GM21737 (cell line): Measurements from ENCODE around the gene DSP.

Source experiments
- ATAC-seq: cut with Tn5 transposase; IDR thresholded peaks from one replicate; pipeline ENCODE4 v1.9.1; 2021; ENCODE audit warnings: mild to moderate bottlenecking, moderate library complexity; ENCODE audit not compliant: unreplicated experiment

DSP gene

DNA sequence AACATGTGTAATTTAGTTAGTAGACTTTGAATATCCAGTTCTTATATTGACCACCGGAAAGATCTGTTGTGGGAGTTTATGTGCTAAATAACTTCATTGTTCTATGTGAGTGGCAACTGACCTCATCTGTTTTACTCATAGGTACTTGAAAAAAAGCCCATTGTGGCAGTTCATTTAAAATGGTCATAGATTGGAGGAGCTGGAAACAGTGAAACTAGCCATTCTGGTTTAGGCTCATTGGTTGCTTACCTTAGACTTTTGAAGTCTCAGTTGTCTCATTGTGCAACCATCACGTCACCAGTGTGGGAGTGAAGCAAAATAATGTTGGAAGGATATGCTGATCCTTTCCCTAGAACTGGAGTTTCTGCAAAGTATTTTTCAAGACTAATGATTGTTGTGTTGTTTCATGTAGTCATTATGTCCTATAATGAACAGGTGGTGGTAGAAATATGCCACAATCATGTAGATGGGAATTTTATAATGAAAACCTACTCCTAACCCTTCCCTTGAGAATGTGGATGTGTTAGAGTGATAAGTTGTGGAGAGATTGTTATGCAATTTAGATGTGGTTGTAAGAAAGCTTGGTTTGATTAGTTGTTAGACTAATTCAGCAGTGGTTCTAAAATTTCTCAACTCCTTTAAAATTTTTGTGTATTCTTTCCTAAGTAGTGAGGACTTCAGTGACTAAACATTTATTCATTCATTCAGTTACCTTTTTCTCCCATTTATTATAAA, 18.3 kb downstream of the DSP start:
- no peak for ATAC-seq

DNA sequence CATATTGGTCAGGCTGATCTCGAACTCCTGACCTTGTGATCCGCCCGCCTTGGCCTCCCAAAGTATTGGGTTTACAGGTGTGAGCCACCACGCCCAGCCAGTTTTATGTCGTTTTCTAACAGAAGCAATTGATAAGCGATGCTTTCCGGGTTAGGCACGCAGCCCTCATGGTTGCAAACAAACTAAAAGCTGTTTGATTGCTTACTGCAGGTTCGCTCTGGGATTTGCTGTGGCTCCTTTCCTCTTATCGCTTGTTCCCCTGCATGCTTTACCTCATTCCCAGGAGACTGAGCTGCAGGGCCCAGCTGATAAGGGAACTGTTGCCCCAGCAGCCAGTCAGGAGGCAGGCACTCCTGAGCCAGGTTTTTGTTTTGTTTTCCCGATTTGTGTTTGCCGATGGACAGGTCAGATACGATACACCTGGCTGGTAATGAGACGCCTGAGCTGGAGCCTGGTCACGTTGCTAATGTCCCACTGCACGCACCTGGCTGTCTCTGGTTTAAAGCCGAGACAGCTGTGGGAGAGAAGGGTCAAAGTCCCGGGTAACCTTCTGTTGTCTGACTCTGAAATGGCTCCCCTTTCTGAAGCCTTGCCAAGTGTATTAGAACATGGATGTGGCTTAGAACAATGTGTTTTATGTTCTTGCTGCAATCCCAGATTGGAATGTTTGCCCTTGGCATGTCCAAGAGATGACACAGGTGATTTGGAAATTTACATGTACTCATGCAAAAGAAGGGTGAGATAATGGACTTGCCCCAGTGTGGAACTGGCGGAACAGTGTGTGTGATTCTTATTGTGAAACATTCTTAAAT, 19.9 kb downstream of the DSP start:
- no peak for ATAC-seq

DNA sequence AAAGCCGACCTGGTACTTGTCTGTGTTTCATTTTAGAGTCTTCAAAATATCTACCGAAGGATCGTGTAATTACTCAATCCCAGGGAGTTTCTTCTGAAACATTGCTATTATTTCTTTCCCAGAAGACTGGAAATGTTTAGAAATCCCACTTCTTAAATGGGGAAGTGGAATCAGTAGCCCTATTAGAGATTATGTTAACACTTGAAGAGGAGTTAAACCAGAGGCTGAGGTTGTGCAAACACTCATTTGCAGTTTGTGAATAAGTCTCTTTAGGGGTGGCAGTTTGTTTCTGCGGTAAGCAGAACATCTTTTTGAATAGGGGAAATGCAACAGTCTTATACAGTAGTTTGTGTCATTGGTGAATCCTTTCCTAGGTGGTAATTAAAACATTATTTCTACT, 21.3 kb downstream of the DSP start:
- no peak for ATAC-seq

DNA sequence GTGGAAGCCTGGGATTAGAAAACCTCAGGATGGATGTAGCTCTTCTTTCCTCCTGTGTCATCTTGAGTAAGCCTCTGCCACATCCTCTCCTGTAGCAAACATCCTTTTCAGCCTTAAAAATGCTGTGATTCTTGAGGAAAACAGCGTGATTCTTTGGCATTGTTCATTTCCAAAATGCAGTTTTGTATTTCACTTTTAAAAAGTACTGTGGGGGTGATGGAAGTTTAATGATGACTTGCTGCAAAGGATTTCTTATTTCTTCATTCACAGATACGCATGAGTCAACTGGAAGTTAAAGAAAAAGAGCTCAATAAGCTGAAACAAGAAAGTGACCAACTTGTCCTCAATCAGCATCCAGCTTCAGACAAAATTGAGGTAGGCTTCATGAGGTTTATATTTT, 24.6 kb downstream of the DSP start:
- ATAC-seq: no peak

DNA sequence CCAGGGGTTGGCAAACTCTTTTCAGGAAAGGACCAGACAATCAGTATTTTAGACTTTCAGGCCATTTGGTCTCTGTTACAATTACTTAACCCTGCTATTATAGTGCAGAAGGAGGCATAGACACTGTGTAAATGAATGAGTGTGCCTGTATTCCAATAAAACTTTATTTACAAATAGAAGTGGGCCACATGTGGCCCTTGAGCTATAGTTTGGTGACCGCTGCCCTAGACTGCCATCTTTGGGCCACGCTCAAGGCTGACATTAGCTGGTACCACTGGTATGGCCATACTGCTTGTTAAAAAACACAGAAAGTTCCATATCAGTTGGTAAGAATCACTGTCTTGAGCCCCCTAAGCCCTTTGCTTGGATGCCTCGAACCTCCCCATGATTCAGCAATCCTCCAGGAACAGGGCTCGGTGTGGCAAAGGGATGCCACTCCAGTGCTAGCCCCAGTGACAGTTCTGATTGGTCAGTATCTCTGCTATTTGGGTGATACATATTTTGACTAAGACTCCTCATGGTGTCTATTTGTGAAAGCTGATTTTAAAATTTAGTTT, 25.2 kb downstream of the DSP start:
- no peak for ATAC-seq

DNA sequence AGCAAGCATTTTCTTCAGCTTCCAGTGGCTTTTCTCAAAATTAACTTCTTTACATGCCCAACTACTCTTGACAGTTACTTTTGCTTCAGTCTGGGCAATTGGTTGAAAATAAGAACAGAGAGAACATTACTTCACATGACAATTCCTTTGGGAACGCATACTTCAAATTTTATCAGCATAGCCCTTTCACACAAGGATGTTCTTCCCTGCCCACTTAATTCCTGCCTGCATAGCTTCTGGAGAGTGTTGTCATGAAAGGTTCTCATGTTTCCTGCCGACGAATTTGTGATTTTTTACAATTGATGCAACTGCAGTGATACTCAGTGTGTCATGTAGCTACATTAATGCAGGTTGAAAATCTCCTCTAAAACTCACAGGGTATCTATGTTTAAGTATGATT, 26.6 kb downstream of the DSP start:
- ATAC-seq: no peak

DNA sequence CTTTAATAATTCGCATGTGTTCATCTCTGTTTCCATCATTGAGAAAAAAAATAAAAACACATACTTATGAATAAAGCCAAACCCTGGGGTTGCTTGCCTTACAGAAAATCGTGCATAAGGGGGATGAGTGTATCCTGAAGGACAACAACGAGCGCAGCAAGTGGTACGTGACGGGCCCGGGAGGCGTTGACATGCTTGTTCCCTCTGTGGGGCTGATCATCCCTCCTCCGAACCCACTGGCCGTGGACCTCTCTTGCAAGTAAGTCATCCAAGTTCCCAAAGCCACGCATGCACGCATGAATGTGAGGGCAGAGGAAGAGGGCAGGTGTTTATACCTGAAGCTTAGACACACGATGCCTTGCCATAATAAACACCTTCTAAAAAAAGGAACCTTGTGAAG, 27.6 kb downstream of the DSP start:
- no peak for ATAC-seq

DNA sequence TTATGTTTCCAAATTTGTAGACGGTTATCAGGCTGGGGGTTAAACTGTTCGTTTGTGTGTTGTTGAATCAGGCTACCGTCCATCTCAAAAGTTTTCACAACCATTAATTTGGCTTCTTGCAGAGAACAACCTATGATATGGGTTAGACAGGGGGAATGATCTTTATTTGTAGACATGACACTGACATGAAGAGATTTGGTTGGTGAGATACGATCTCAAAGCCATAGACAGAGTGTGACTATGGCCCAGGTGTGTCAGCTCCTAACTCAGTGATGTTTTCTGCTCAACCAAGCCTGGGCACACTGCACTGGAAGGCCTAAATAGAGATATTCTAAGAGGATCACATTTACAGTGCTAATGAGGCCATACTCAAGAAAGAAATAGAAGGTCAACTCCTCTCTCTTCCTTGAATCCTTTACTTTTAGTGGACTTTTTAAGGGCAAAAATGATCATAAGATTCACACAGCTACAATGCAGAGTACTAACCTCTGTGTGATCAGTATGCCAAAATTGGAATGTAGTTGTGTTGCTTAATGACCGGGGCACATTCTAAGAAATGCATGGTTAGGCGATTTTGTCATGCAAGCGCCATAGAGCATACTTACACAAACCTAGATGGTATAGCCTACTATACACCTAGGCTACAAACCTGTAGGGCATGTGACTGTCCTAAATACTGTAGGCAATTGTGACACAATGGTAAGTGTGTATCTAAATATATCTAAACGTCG, 30.9 kb downstream of the DSP start:
- no peak for ATAC-seq

DNA sequence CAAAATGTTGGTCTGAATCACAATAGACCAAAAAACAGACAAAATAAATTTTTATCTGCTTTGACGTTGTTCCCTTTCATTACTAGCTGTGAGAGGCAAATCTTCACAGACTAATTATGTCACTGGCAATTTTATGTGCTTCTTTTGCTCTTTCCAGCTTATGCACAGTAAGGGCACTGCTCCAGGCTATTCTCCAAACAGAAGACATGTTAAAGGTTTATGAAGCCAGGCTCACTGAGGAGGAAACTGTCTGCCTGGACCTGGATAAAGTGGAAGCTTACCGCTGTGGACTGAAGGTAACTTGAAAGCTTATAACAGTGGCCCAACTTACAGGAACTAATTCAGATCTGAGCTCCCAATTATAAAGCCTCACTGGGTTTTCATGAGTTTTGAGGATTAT, 33.0 kb downstream of the DSP start:
- ATAC-seq: no peak

DNA sequence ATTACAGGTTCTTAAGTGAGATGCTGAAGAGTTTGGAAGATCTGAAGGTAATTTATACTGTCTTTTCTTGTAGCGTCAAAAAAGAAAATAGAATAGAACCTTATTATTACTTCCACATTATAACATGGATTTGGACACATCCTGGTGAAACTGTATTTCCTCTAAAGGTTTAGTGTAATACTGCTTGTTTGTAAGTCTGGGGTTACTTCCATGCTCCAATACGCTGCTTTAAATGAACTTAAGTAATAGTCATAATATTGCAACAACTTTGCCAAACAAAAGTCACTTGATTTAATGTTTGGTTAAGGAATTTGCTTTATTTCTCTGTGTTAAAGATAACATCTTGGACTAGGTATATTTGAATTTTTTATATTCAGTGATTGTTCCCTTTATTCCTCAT, 37.0 kb downstream of the DSP start:
- ATAC-seq: no peak

DNA sequence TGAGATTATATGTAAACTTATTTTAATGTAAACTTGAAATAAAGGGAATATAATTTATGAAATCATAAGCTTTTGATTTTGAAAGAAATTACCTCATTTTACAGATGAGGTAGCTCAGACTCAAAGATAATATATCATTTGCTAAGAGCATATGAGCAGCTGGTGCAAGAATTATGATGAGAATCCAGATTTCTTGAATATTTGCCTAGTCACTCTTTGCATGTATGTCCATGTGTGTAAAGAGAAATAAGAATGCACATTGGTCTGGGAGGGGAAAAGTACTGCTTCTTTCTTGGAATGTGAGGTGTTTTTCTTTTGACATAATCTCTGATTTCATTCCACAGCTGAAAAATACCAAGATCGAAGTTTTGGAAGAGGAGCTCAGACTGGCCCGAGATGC, 37.5 kb downstream of the DSP start:
- no peak for ATAC-seq

DNA sequence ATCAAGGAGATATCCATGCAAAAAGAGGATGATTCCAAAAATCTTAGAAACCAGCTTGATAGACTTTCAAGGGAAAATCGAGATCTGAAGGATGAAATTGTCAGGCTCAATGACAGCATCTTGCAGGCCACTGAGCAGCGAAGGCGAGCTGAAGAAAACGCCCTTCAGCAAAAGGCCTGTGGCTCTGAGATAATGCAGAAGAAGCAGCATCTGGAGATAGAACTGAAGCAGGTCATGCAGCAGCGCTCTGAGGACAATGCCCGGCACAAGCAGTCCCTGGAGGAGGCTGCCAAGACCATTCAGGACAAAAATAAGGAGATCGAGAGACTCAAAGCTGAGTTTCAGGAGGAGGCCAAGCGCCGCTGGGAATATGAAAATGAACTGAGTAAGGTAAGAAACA, 38.4 kb downstream of the DSP start:
- no peak for ATAC-seq

DNA sequence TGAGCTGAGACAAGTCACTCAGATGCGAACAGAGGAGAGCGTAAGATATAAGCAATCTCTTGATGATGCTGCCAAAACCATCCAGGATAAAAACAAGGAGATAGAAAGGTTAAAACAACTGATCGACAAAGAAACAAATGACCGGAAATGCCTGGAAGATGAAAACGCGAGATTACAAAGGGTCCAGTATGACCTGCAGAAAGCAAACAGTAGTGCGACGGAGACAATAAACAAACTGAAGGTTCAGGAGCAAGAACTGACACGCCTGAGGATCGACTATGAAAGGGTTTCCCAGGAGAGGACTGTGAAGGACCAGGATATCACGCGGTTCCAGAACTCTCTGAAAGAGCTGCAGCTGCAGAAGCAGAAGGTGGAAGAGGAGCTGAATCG, 39.1 kb downstream of the DSP start:
- no peak for ATAC-seq

DNA sequence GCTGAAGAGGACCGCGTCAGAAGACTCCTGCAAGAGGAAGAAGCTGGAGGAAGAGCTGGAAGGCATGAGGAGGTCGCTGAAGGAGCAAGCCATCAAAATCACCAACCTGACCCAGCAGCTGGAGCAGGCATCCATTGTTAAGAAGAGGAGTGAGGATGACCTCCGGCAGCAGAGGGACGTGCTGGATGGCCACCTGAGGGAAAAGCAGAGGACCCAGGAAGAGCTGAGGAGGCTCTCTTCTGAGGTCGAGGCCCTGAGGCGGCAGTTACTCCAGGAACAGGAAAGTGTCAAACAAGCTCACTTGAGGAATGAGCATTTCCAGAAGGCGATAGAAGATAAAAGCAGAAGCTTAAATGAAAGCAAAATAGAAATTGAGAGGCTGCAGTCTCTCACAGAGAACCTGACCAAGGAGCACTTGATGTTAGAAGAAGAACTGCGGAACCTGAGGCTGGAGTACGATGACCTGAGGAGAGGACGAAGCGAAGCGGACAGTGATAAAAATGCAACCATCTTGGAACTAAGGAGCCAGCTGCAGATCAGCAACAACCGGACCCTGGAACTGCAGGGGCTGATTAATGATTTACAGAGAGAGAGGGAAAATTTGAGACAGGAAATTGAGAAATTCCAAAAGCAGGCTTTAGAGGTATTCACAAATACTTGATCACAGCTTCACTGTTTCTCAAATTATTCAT, 39.6 kb downstream of the DSP start:
- no peak for ATAC-seq

DNA sequence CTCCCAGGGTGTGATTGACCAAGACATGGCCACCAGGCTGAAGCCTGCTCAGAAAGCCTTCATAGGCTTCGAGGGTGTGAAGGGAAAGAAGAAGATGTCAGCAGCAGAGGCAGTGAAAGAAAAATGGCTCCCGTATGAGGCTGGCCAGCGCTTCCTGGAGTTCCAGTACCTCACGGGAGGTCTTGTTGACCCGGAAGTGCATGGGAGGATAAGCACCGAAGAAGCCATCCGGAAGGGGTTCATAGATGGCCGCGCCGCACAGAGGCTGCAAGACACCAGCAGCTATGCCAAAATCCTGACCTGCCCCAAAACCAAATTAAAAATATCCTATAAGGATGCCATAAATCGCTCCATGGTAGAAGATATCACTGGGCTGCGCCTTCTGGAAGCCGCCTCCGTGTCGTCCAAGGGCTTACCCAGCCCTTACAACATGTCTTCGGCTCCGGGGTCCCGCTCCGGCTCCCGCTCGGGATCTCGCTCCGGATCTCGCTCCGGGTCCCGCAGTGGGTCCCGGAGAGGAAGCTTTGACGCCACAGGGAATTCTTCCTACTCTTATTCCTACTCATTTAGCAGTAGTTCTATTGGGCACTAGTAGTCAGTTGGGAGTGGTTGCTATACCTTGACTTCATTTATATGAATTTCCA, 43.9 kb downstream of the DSP start:
- ATAC-seq: no peak

DNA sequence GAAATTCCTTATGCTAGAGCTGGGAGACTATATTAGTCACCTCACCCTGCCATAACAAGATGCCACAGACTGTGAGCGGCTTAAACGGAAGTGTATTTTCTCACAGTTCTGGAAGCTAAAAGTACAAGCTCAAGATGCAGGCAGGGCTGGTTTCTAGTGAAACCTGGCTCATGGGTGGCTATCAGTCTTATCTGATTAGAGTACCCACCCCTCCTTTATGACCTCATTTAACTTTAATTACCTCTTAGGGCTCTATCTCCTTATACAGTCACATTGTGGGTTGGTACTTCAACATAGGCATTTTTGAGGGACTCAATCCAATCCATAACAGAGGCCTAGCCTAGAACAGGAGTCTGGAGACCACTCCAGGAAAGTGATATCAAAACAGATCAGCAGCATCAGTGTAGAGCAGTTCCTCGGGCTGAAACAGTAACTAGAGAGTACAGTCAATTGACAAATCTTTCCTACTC, 46.2 kb downstream of the DSP start:
- no peak for ATAC-seq

DNA sequence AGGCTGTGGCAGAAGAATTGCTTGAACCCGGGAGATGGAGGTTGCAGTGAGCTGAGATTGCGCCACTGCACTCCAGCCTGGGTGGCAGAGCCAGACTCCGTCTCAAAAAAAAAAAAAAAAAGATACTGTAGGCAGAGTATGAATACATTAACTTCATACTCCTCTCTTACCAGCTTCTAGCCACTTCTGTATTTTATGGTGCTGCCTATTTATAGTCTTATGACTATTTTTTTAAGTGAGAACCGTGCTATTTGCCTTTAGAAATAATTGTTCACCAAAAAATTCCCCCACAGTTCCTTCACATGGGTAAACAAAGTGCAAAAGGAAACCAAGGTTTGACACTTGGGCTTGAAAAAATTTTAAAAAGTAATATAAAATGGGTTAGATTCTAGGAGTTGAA, 47.0 kb downstream of the DSP start:
- no peak for ATAC-seq

DNA sequence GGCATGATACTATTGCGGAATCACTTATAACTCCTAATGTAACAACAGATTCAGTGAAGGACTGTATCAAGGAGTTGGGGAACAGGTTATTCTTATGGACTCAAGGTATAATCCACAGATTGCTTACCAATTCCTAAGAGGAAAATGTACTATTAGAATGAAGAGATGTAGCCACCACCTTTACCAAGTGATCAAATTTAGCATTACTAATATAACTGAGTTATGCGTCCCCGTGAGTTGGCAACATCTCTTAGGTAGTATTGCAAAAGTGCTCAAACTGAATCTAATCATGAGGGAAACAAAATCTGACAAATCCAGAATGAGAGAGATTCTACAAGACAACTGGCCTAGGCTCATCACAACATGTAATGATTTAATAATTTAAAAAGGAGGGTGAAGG, 47.8 kb downstream of the DSP start:
- ATAC-seq: no peak

DNA sequence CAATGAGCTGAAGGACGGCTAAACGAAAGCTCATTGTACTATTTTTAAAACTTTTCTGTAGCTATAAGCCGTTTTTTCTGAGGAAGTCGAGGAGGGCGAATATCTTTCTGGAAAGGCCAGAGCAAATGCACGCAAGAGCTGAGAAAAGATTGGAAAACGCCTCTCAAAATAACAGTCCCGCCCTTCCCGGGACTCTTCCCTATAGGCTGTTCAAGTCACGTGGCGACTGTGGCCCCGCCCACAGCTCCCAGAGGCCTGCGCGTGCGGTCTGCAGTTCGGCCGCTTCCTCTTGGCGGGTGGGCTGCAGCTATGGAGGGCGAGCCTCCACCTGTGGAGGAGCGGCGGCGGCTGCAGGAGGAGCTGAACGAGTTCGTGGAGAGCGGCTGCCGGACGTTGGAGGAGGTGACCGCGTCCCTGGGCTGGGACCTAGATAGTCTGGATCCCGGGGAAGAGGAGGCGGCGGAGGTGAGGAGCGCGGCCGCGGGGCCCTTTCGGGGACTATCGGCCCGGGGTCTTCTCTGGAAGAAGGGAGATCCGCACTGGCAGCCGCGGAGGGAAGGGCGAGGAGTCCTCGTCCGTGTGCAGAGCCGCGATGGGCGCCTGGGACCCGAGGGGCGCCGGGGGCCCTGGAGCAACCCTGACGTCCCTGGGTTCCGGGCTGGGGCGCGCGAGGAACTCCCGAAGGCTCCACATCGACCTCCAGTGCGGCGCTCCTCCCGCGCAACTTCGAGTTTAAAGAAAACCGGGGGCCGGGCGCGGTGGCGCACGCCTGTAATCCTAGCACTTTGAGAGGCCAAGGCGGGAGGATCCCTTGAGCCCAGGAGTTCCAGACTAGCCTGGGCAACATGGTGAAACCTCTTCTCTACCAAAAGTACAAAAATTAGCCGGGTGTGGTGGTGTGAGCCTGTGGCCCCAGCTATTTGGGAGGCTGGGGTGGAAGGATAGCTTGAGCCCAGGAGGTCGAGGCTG, 48.8 kb downstream of the DSP start, which contains the start of gene SNRNP48:
Gene SNRNP48, plus strand, starts transcription at position 250 of the 969 bp plus-strand sequence. Its CDS starts 60 bp downstream, at position 310.
- peak; percentile 100 for ATAC-seq
